Glomerular visceral epithelial cell (primary cell): ENCODE data around the gene STX18.

Source experiments
- DNase-seq: peaks from one replicate; pipeline ENCODE4 v3.0.0-alpha.2; 2016; ENCODE audit errors: extremely low spot score

The STX18 gene

GRCh38 chr4:4440333-4441061 is 101.4 kb downstream of the STX18 start:
- DNase-seq, result no peak

- no peak for DNase-seq
Measured at GRCh38 chr4:4439782-4440181, 102.1 kb downstream of the STX18 start.

GRCh38 chr4:4438891-4439290 is 103.0 kb downstream of the STX18 start:
- no peak for DNase-seq

- DNase-seq, result no peak
Measured at GRCh38 chr4:4437798-4438470, 103.9 kb downstream of the STX18 start.

- DNase-seq, result no peak
Measured at GRCh38 chr4:4436244-4436823, 105.5 kb downstream of the STX18 start.

GRCh38 chr4:4433941-4434340 is 107.9 kb downstream of the STX18 start:
- DNase-seq, result no peak

- DNase-seq, result no peak
Measured at GRCh38 chr4:4432341-4433125, 109.3 kb downstream of the STX18 start.

GRCh38 chr4:4430492-4431195 is 111.2 kb downstream of the STX18 start:
- DNase-seq, result peak; percentile 67

GRCh38 chr4:4428966-4429875 is 112.6 kb downstream of the STX18 start:
- DNase-seq, result no peak

- no peak for DNase-seq
Measured at GRCh38 chr4:4427886-4428285, 114.0 kb downstream of the STX18 start.

GRCh38 chr4:4427121-4427870 is 114.6 kb downstream of the STX18 start:
- no peak for DNase-seq

GRCh38 chr4:4426511-4427120 is 115.2 kb downstream of the STX18 start:
- DNase-seq, result no peak

- DNase-seq, result no peak
Measured at GRCh38 chr4:4425696-4426095, 116.2 kb downstream of the STX18 start.

GRCh38 chr4:4425119-4425690 is 116.6 kb downstream of the STX18 start:
- DNase-seq, result no peak

GRCh38 chr4:4424499-4425115 is 117.2 kb downstream of the STX18 start:
- no peak for DNase-seq

GRCh38 chr4:4423706-4424498 is 117.9 kb downstream of the STX18 start:
- no peak for DNase-seq

- no peak for DNase-seq
Measured at GRCh38 chr4:4422856-4423499, 118.9 kb downstream of the STX18 start.
